Transverse colon (tissue), 4 donors: Measurements from ENCODE around the gene SAMHD1. TPM values are rescaled to one million over a fixed set of nuclear protein-coding genes. Genes with fewer than 3 reads are reported as not detected.

Experiments
- DNase-seq: peaks from one replicate; pipeline ENCODE4 v3.0.0-alpha.2; 2019
- H3K27ac ChIP-seq, 4 donors: fragments of 200-600 bp; sonication (generic); 2 replicates each; pipeline ENCODE4 v1.5.1; 2016 to 2018; ENCODE audit warnings: inconsistent platforms in 4 of 4
- H3K27me3 ChIP-seq: fragments of 200-600 bp; sonication (generic); 2 replicates; pipeline ENCODE4 v1.5.1; 2017; ENCODE audit warnings: inconsistent platforms
- H3K36me3 ChIP-seq, 4 donors: fragments of 200-600 bp; sonication (generic); 2 replicates each; pipeline ENCODE4 v1.5.1; 2017 to 2019; ENCODE audit warnings: inconsistent platforms in 4 of 4
- H3K4me1 ChIP-seq, 4 donors: fragments of 200-600 bp; sonication (generic); 2 replicates each; pipeline ENCODE4 v1.5.1; 2017 to 2020; ENCODE audit warnings: inconsistent platforms in 4 of 4
- H3K4me3 ChIP-seq, 4 donors: fragments of 200-600 bp; sonication (generic); 1 replicate in 1 of 4; 2 replicates in 3 of 4; pipeline versions ENCODE4 v1.5.1 to v1.6.1; 2017 to 2019; ENCODE audit warnings: inconsistent platforms in 4 of 4
- H3K9me3 ChIP-seq, 2 donors: fragments of 200-600 bp; sonication (generic); 2 replicates each; pipeline ENCODE4 v1.5.1; 2017 to 2019; ENCODE audit warnings: inconsistent platforms in 2 of 2
- CTCF ChIP-seq, 5 experiments: fragments of 200-600 bp in 3 of 5; fragments of 450-650 bp in 2 of 5; sonication (generic) in 3 of 5; IDR thresholded peaks; 1 replicate in 2 of 5; 2 replicates in 3 of 5; pipeline ENCODE4 v1.5.1; 2016 to 2017; ENCODE audit warnings: antibody characterized with exemption in 5 of 5, inconsistent platforms in 3 of 5, mild to moderate bottlenecking in 2 of 5, moderate library complexity in 1 of 5
- EP300 ChIP-seq: sonication (generic); formaldehyde crosslinking; IDR thresholded peaks from one replicate; pipeline ENCODE4 v1.6.1; 2017; ENCODE audit warnings: antibody characterized with exemption, low read depth
- POLR2A ChIP-seq: fragments of 450-650 bp; IDR thresholded peaks from one replicate; pipeline ENCODE4 v1.6.1; 2016; ENCODE audit warnings: antibody characterized with exemption, mild to moderate bottlenecking, moderate library complexity
- POLR2AphosphoS5 ChIP-seq, 3 donors: sonication (generic); formaldehyde crosslinking; IDR thresholded peaks; one replicate each; pipeline ENCODE4 v1.6.1; 2016; ENCODE audit warnings: antibody characterized with exemption in 3 of 3
- WGBS, 2 donors: methylation state at CpG; one replicate each; pipeline ENCODE4 v1.1.5; 2018; ENCODE audit warnings: low coverage in 1 of 2; 5-methylcytosine and 5-hydroxymethylcytosine counted together
- in situ Hi-C, 4 donors: fragments of 200-750 bp; cut with MboI; loops; one replicate each; pipeline versions ENCODE4 v1.15.0 to v1.15.1; 2017; ENCODE audit warnings: low sequenced_read_pairs in 3 of 4, low pct_ligation_motif_present in 1 of 4, low pct_unique_long_range_greater_than_20kb in 1 of 4
- intact Hi-C: fragments of 100-400 bp; cut with DNase I; formaldehyde crosslinking; loops from one replicate; pipeline ENCODE4 v1.15.1; 2023; ENCODE audit warnings: low total_unique reads
- total RNA-seq, 4 donors: library from RNA; depleted of rRNA; stranded (reverse); fragments of >200 nt; gene quantifications; one replicate each; pipeline ENCODE4 v1.1.0, GENCODE V29; 2016

SAMHD1 gene
- total RNA-seq, 4 donors from 2014 or later = 40.6 to 96.9 (median 70.6) TPM

- in situ Hi-C loops (no loop called here), intact Hi-C loops (no loop called here)
- peak overlapping the region; percentile 84 to 90 (median 88) for H3K27ac ChIP-seq
Measured at GRCh38 chr20:36850759-36851158, 100.7 kb downstream of the SAMHD1 start.

GRCh38 chr20:36849333-36850065 lies 102.0 kb downstream of the SAMHD1 start:
- peak overlapping the region; percentile 84 to 90 (median 88) for H3K27ac ChIP-seq
- WGBS, 2 donors = 80 to 89% methylated on average over 7 to 9 of the region's 9 CpGs
- intact Hi-C loops (no loop called here), in situ Hi-C loops (no loop called here)
- TF ChIP-seq POLR2A (no peak), EP300 (no peak), POLR2AphosphoS5 (IDR thresholded peaks at IDR 0.05) (no peak), CTCF (IDR thresholded peaks at IDR 0.05) (no peak)
- no peaks in the 10 kb centered on the region for H3K9me3 ChIP-seq
- H3K4me1 ChIP-seq = peaks cover 22 to 65% (median 44%) of the 10 kb centered on the region in 4 donors
- H3K4me3 ChIP-seq = no peak overlapping the region
- H3K36me3 ChIP-seq = no peaks in the 10 kb centered on the region
- no peaks in the 10 kb centered on the region for H3K27me3 ChIP-seq
- DNase-seq = no peak

More at GRCh38 chr20:36850759-36851158, 100.7 kb downstream of the SAMHD1 start:
- Histone ChIP-seq H3K4me1 (peaks cover 32 to 67% (median 49%) of the 10 kb centered on the region in 4 donors), H3K36me3 (no peaks in the 10 kb centered on the region), H3K9me3 (no peaks in the 10 kb centered on the region), H3K27me3 (no peaks in the 10 kb centered on the region), H3K4me3 (no peak overlapping the region)
- DNase-seq = no peak
- no peak for TF ChIP-seq POLR2A
- TF ChIP-seq CTCF (IDR thresholded peaks at IDR 0.05) = no peak
- TF ChIP-seq POLR2AphosphoS5 (IDR thresholded peaks at IDR 0.05) = no peak
- no peak for TF ChIP-seq EP300
- WGBS, 2 donors = 74 to 92% methylated on average over 6 of the region's 6 CpGs

GRCh38 chr20:36848677-36849076 lies 102.8 kb downstream of the SAMHD1 start:
- no peaks in the 10 kb centered on the region for H3K9me3 ChIP-seq
- TF ChIP-seq POLR2AphosphoS5 (IDR thresholded peaks at IDR 0.05) (no peak), EP300 (no peak), CTCF (IDR thresholded peaks at IDR 0.05) (no peak), POLR2A (no peak)
- no peak overlapping the region for H3K4me3 ChIP-seq
- intact Hi-C loops (no loop called here), in situ Hi-C loops (no loop called here)
- H3K27me3 ChIP-seq = no peaks in the 10 kb centered on the region
- no peak for DNase-seq
- peak overlapping the region; percentile 84 to 90 (median 88) for H3K27ac ChIP-seq
- peaks cover 14 to 66% (median 39%) of the 10 kb centered on the region in 4 donors for H3K4me1 ChIP-seq
- H3K36me3 ChIP-seq = no peaks in the 10 kb centered on the region

GRCh38 chr20:36848078-36848660 lies 103.3 kb downstream of the SAMHD1 start:
- no peaks in the 10 kb centered on the region for H3K36me3 ChIP-seq
- 40 to 50% methylated on average over 1 to 6 of the region's 6 CpGs for WGBS, 2 donors
- in situ Hi-C loops = no loop called here

More at GRCh38 chr20:36848078-36848660, 103.3 kb downstream of the SAMHD1 start:
- intact Hi-C loops = no loop called here
- H3K4me1 ChIP-seq = peaks cover 19 to 71% (median 44%) of the 10 kb centered on the region in 4 donors
- TF ChIP-seq EP300 = no peak
- peak; percentile 43 to 66 (median 58) for TF ChIP-seq POLR2AphosphoS5 (IDR thresholded peaks at IDR 0.05)
- TF ChIP-seq POLR2A = no peak
- no peak for TF ChIP-seq CTCF (IDR thresholded peaks at IDR 0.05)
- no peaks in the 10 kb centered on the region for H3K9me3 ChIP-seq
- peak overlapping the region; percentile 84 to 90 (median 88) for H3K27ac ChIP-seq
- no peak for DNase-seq
- H3K4me3 ChIP-seq = no peak overlapping the region
- H3K27me3 ChIP-seq = no peaks in the 10 kb centered on the region
